Activated CD8-positive, alpha-beta memory T cell treated with anti-CD3 and anti-CD28 coated beads, Interleukin-2, amount 50 U/mL, for 24 hours (primary cell): Measurements from ENCODE around the gene GUCY1A1.

Experiments
- DNase-seq: peaks from one replicate; pipeline ENCODE4 v3.0.0-alpha.2; 2020; ENCODE audit errors: extremely low read depth

The GUCY1A1 gene

GRCh38 chr4:155693015-155693663, 26.5 kb downstream of the GUCY1A1 start:
- DNase-seq: no peak

- DNase-seq: no peak
These were observed 27.6 kb downstream of the GUCY1A1 start for GRCh38 chr4:155694100-155694785.

GRCh38 chr4:155696226-155696625, 29.6 kb downstream of the GUCY1A1 start:
- DNase-seq: no peak

- DNase-seq: no peak
These were observed 30.1 kb downstream of the GUCY1A1 start for GRCh38 chr4:155696726-155697125.

GRCh38 chr4:155701827-155702226, 35.2 kb downstream of the GUCY1A1 start:
- DNase-seq: no peak

- no peak for DNase-seq
These were observed 37.0 kb downstream of the GUCY1A1 start for GRCh38 chr4:155703486-155704247.

- no peak for DNase-seq
These were observed 38.3 kb downstream of the GUCY1A1 start for GRCh38 chr4:155704841-155705404.

- DNase-seq: no peak
These were observed 39.0 kb downstream of the GUCY1A1 start for GRCh38 chr4:155705664-155706063.

GRCh38 chr4:155706147-155706546, 39.5 kb downstream of the GUCY1A1 start:
- DNase-seq: no peak

GRCh38 chr4:155707251-155707650, 40.6 kb downstream of the GUCY1A1 start:
- DNase-seq: no peak

- DNase-seq: no peak
These were observed 42.1 kb downstream of the GUCY1A1 start for GRCh38 chr4:155708782-155709181.

GRCh38 chr4:155709918-155710317, 43.3 kb downstream of the GUCY1A1 start:
- no peak for DNase-seq

- no peak for DNase-seq
These were observed 44.9 kb downstream of the GUCY1A1 start for GRCh38 chr4:155711556-155711955.

GRCh38 chr4:155712846-155713245, 46.2 kb downstream of the GUCY1A1 start:
- no peak for DNase-seq

GRCh38 chr4:155713911-155714310, 47.3 kb downstream of the GUCY1A1 start:
- no peak for DNase-seq

GRCh38 chr4:155722336-155722735, 55.7 kb downstream of the GUCY1A1 start:
- DNase-seq: no peak

- no peak for DNase-seq
These were observed 56.3 kb downstream of the GUCY1A1 start for GRCh38 chr4:155722816-155723499.

- no peak for DNase-seq
These were observed 58.1 kb downstream of the GUCY1A1 start for GRCh38 chr4:155724731-155725130.

- no peak for DNase-seq
These were observed 67.4 kb downstream of the GUCY1A1 start for GRCh38 chr4:155734065-155734464.

- no peak for DNase-seq
These were observed 68.3 kb downstream of the GUCY1A1 start for GRCh38 chr4:155734951-155735350.

- no peak for DNase-seq
These were observed 68.8 kb downstream of the GUCY1A1 start for GRCh38 chr4:155735496-155735895.

GRCh38 chr4:155738548-155738947, 71.9 kb downstream of the GUCY1A1 start:
- no peak for DNase-seq
